Activated gamma-delta T cell treated with Interleukin-2 at 50 U/mL for 16 hours (primary cell): Measurements from ENCODE around the gene NUDCD2.
A peak's percentile ranks its signal among the peaks of the same experiment; 100 is the strongest.
"Not testable (repeated sequence)": the region's sequence is repeated elsewhere in the genome, so short reads cannot be mapped to it uniquely, and the experiment has no call there.

ENCODE experiments used
- DNase-seq: peaks from one replicate; pipeline ENCODE4 v3.0.0-alpha.2; 2020

Gene NUDCD2

DNA sequence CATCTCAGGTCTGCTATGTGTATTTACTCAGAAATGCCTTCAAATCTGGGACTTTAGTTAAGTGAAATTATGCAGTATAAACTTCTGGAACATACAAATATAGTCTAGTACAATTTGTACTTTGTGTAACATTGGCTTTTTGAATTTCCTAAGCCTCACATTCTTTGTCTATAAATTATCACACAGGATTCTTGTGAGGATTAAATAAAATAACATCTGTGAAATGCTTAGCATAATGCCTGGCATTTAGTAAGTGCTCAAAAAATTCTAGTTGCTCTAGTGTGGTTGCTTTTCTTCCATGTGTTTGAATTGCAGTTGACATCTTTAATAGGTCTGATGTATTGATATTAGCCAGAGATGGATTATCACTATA lies 3.1 kb upstream of the NUDCD2 start:
- no peak for DNase-seq

DNA sequence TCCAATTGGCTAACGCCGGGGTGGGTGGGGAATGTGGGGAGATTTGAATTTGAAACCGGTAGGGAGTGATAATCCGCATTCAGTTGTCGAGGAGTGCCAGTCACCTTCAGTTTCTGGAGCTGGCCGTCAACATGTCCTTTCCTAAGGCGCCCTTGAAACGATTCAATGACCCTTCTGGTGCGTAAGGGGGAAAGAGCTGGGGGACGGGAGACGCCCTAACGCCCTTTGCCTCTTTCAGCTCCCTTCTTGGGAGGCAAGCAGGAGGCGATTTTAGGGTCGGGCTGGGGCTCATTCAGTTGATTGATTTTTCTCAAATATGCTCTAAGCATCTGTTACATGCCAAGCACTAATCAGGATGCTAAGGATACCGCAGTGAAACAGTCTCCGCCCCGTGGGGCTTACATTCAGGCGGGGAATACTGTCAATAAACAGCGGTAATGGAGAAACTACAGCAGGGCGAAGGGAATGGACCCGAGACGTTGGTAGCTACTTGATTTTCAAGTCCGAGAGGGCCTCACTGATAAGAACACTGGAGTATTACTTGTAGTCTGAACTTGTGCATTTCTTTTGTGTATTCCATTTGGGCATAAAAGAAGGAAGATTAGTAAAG lies 765 bp upstream of the NUDCD2 start, which contains the start of gene HMMR:
HMMR (plus strand) TSS at position 71 of the 610 bp plus-strand sequence; CDS start at position 132, 61 bp downstream.
- no peak for DNase-seq

DNA sequence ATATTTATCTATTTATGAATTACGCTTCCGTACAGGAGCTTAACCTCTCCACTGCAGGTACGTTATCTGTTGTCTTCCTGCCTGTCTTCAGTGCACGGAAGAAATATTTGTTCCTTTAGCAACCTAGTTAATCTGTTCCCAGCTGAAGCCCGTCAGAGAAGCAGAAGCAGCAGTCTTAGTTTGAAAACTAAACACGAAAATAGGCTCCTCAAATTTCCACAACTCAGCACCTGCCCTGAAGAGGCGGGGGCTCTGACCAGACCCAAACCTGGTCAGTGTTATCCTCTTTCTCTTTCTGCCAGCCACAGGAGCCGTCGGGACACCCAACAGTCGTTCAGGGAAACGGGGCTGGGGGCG lies 462 bp downstream of the NUDCD2 start:
- no peak for DNase-seq

DNA sequence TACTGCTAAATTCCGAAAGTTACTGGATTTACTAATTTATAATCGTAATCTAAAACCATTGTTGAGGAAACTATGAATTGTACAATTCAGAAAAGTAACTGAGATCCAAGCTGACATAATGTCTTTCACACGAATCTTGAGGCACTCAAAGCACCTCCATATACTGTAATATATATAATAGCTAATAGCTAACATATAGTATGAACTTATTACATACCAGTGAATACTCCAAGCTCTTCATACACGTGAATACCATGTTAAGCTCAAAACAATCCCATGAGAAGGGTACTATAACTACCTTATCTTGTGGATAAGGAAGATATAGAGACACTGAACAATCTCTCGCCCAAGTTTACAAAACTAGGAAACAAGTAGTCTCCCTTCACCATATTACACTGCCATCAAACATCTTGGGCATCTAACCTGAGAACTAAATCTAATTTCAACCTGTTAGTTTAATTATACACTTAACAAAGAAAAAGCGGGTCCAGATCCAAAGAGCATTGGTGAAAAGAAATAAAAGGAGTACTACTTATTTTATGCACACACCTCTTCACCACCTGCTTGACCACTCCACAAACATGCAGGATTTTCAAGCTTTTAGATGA lies 1.0 kb downstream of the NUDCD2 start:
- DNase-seq = no peak

DNA sequence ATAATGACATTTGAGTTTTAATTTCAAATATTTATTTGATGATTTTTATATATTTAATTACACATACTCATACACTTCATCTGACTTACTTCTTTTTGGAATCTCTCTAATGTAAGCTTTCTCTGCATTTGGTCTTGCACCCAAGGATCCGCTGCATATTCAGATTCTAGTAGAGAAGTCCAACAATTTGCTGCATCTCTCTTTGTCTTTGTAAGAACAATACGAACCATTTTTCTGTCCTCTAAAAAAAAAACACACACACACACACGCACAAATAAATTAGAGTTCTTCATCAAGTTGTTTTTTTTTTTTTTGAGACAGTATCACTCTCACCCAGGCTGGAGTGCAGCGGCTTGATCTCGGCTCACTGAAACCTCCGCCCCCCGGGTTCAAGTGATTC lies 3.1 kb downstream of the NUDCD2 start:
- no peak for DNase-seq

DNA sequence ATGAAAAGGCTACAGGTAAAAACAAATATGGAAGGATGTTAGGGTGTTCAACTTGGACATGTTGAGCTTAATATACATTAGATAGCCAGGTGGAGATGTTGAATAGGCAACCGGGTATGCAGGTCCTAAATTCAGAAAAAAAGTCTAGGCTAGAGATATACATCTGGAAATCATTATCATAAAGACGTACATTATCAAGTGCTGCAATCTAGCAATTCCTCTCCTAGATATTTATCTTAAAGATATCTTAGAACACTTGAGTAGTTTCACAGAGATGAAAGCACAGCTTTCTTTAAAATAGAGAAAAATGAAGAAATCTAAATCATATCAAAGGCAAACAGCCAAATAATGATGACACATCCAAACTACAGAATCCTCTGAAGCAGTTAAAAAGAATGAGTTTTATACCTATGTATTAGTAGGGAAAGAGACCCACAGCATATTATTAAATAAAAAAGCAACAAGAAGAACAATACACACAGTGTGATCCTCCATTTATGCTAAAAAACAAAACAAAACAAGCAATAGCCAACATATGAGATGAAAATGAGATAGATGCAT lies 3.8 kb downstream of the NUDCD2 start:
- no peak for DNase-seq

DNA sequence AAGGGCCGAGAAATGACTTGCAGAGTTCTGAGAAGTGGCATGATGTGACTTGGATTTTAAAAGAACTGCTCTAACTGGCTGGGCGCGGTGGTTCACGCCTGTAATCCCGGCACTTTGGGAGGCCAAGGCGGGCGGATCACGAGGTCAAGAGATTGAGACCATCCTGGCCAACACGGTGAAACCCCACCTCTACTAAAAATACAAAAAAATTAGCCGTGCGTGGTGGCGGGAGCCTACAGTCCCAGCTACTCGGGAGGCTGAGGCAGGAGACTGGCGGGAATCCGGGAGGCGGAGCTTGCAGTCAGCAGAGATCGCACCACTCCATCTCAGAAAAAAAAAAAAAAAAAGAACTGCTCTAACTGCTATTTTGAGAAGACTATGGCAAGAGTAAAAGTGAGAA lies 4.5 kb downstream of the NUDCD2 start:
- not testable (repeated sequence) for DNase-seq

DNA sequence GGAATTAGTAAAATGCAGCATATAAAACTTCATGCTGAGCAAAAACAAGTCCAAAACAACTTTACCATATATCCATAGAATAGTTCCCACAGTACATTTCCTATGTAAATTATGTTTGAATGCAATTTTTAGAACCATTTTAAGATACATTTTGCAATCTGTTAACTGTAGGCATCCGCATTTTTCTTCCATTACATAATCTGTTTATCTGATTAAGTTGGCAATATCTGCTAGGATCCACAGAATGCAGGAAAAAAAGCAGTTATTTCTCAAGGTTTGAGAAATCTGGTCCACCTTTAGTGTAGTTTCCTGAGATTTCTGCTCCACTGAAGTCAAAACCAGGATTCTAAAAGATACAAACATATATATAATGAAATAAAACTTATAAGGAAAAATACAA lies 6.2 kb downstream of the NUDCD2 start:
- DNase-seq = no peak

DNA sequence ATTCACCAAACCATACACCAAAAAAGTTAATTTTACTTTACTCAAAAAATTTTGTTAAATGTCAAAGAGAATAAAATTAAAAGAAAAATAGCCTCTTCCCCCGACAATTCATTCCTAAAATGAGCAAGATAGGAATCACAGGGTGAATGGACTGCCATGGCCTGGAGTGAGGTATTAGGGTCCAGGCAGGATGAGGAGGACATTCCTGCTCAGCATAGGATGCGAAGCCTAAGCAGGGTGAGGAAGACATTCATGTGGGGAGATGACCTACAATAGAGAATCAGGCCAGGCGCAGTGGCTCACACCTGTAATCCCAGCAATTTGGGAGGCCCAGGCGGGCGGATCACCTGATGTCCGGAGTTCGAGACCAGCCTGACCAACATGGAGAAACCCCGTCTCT lies 8.4 kb downstream of the NUDCD2 start:
- DNase-seq = no peak

DNA sequence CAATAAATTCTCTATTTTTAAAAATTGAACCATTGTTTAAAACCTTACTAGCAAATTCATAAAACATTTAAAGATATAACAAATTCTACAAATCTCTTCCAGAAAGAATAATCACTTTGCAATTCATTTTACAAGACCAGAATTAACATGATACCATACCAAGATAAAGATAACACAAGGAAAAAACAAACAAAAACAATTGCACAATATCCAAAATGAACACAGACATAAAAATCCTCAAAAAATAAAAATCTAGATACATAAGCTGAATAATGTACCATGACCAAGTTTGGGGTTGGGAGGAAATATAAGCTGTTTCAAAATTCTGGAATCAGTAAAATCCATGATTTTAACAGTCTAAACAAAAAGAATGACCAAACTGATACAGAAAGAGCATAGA lies 11.4 kb downstream of the NUDCD2 start:
- no peak for DNase-seq

DNA sequence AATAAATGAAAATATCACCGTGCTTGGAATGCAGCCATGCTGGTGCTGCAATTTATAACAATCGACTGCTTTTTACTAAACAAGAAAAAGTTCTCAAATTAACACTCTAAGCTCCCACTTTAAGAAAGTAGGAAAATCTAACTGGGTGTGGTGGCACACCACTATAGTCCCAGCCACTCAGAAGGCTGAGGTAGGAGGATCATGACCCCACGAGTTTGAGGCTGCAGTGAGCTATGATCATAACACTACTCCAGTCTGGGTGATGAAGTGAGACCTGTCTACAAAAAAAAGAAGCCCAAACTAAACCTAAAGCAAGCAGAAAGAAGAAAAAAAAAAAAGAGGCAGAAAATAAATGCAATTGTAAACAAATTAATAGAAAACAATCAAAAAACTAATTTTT lies 12.0 kb downstream of the NUDCD2 start:
- DNase-seq = no peak

DNA sequence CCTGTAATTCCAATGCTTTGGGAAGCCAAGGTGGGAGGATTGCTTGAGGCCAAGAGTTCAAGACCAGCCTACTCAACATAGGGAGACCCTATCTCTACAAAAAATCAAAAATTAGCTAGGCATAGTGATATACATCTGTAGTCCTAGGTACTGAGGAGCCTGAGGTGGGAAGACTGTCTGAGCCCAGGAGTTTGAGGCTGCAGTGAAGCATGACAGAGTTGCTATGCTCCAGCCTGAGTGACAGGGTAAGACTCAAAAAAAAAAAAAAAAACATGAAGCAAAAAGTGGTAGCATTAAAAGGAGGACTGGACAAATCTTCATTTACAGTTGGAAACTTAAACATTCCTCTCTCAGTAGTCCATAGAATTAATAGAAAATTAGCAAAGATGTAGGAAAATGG lies 12.7 kb downstream of the NUDCD2 start:
- DNase-seq = no peak

DNA sequence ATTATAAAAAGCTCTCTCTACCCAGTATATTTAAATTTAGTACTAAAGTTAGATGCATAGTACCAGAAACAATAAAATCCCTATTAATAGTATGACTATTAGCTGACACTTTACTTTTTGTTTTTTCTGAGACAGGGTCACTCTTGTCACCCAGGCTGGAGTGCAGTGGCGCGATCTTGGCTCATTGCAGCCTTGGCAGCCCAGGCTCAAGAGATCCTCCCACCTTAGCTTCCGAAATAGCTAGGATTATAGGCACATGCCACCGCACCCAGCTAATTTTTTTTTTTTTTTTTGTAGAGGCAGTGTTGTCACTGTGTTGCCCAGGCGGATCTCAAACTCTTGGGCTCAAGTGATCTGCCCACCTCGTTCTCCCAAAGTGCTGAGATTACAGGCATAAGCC lies 14.6 kb downstream of the NUDCD2 start:
- no peak for DNase-seq

DNA sequence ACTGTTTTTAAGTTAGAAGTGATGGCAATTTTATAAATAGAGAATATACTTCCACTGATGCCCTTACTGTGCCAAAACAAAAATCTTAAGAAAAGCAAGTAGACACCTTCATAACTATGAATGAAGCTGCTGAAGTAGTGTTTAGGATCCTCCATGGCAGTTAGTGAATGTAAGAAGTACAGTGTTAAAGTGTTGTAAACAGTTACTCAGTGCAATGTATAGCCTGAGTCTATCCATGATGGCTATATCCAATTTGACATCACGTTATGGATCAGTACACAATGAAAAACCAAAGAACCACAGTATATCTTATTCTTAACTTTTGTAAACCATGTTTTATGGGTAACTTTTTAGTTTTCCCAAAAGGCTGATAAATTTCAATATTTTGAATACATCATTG lies 15.4 kb downstream of the NUDCD2 start:
- no peak for DNase-seq

DNA sequence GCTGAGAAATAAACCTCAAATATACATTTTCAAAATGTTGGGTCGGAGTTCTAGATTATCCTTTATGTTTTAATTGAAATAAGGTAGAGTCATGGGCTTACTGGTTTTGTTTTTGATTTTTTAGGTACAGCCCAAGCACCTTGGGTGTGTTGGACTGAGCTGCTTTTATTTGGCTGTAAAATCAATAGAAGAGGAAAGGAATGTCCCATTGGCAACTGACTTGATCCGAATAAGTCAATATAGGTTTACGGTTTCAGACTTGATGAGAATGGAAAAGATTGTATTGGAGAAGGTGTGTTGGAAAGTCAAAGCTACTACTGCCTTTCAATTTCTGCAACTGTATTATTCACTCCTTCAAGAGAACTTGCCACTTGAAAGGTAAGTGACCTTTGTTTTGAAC lies 18.9 kb downstream of the NUDCD2 start:
- no peak for DNase-seq

DNA sequence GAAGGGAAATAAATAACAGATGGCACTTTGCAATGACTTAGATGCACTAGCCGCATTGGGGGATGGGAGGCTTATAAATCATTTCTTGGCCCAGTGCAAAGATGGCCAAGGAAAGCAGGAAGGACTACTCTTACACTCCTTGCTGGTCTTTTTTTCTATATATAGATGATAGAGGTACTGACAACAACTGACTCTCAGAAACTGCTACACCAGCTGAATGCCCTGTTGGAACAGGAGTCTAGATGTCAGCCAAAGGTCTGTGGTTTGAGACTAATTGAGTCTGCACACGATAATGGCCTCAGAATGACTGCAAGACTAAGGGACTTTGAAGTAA lies 20.8 kb downstream of the NUDCD2 start:
- DNase-seq = no peak

DNA sequence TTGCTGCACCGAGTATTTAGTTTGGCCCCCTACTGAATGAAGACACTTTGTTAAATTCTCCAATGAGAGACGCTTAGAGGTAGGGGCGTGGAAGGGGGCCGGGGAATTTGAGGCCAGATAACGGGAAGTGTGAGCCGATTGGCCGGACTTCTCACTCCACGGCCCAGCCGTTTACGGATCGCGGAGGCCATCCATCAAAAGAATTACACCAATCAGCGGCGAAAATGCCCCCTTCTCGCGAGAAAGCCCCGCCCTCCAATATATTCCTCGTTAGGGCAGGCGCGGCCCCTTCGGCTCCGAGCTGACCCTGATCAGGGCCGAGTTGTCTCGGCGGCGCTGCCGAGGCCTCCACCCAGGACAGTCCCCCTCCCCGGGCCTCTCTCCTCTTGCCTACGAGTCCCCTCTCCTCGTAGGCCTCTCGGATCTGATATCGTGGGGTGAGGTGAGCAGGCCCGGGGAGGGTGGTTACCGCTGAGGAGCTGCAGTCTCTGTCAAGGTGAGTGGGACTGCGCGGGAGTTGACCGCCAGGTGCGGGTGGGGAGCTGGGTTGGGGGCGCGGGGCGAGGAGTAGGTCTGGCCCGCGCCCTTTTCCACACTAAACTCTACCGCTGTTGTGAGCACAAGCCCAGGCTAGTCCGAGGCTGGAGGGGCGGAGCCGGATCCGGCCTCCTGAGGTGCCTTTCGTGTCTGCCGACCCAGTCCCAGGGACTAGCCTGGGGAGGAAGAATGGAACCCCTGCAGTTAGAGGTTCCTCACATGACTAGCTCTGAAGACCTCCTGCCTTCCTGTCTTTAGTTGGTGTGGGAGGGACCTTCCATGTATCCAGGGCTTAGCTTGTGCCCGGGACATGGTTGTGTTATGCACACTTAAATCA lies 22.4 kb downstream of the NUDCD2 start, which contains the start of gene CCNG1:
CCNG1 (plus strand) TSS at position 287 of the 874 bp plus-strand sequence. CDS start 1,662 bp downstream, outside the sequence.
- peak; percentile 86 for DNase-seq

DNA sequence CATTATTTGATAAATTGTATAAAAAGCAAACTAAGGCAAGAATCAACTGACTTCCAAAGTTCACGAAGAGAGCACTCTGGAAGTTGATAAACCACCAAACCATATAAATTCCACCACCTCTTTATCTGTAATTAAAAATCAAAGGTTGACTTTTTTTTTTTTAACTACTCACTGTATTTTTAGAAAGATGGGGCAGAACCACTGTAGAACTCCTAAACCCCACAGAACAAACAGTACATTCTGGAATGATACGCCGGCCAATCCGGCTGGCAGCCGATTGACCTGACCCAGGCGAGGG lies 22.9 kb downstream of the NUDCD2 start:
- DNase-seq = no peak

DNA sequence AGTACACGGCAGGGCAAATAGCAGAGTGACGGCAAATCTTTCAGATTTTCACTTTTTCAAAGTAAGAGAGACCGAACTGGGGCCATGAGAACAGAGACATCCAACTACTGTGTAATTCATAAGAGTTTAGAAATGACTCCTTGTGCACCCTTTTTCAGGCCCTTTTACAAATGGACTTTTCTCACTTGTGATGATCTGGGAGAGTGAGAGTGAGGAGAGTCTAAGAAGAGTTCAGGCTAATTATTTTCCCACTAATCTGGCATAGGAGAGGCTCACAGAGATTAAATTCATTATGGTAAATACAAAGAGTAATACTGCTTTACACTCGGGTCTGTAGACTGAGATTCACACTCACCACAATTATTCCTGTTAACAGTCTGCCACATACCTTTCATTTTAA lies 23.4 kb downstream of the NUDCD2 start:
- DNase-seq = no peak

DNA sequence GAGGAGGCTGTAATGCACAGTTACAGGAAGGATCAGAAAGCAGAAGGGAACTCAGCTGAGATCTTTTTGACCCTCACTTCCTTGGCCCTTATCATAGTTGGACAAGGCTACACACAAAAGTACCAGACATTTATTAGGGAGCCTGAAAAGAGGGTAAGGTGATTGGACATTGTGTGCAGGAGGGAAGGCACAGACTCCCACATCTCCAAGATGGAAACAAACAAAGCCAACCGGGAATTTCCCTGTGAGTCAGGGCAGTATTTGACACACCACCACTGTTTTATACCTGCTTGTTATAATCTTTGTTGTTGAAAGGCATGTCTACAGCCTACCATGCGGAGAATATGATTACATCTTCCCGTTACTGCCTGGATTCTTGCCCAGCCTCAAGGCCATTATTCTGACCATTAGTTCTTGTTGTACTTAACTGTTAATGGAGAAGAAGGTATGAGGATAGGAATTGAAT lies 25.5 kb downstream of the NUDCD2 start:
- no peak for DNase-seq

DNA sequence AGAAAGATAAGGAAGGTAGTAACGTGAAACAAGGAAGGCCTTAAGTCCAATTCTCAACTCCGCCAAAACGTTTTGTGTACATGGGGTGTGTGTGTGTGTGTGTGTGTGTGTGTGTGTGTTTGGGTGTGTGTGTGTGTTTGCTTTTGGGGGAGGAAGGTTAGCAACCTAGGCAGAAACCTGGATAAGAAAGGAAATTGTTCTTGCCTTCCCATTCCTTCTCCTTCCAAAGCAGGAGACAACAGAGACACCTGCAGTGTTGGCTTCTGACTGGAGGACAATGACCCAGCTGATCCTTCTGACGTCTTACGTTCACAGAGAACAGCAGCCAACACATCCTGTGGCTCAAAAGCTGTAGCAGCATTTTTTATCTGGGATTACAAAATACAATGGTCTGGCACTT lies 26.6 kb downstream of the NUDCD2 start:
- no peak for DNase-seq

DNA sequence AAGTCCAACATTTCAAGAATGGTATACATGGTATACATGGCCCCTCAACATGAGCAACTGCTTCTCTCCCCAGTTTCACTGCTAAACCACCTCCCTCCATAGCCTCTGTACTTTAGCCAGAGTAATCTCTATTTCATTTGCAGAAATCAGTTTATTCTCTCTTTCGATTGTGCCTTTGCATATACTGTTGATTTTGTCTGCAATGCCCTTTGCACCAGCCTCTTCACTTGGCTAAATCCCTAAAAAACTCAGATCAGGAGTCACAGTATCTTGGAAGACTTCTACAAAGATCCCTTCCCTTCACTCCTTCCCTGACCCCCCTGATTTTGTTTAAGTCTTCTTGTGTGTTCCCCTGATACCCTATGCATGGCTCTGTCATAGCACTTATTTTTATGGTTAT lies 27.4 kb downstream of the NUDCD2 start:
- no peak for DNase-seq

DNA sequence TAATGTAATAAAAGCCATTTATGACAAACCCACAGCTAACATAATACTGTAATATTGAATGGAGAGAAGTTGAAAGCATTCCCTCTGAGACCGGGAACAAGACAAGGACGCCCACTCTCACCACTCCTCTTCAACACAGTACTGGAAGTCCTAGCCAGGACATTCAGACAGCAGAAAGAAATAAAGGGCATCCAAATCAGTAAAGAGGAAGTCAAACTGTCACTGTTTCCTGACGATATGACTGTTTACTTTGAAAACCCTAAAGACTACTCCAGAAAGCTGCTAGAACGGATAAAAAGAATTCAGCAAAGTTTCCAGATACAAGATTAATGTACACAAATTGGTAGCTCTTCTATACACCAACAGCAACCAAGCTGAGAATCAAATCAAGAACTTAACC lies 33.8 kb downstream of the NUDCD2 start:
- not testable (repeated sequence) for DNase-seq

DNA sequence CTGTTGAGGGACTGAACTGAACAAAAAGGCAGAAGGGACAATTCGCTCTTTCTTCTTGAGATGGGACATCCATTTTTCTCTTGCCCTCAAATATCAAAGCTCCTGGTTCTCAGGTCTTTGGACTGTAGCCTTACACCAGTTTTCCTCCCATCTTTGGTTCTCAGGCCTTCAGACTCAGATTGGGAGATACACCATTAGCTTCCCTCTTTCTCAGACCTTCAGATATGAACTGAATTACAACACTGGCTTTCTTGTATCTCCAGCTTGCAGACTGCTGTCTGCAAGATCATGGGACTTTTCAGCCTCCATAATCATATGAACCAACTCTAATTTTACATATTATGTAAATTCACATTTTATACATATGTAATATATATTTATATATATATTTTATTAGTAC lies 35.1 kb downstream of the NUDCD2 start:
- no peak for DNase-seq
